Skeletal muscle tissue (tissue), 4 donors: ENCODE results near the gene AIDA. TPM values are rescaled to one million over a fixed set of nuclear protein-coding genes. Genes with fewer than 3 reads are reported as not detected.

ENCODE experiments used
- H3K27ac ChIP-seq: one replicate; pipeline ENCODE4 v1.7.0; 2013; ENCODE audit warnings: mild to moderate bottlenecking, low read depth, low read length, inconsistent platforms
- H3K27me3 ChIP-seq, 3 donors: one replicate each; pipeline ENCODE4 v1.7.0; 2013; ENCODE audit warnings: low read length in 3 of 3; ENCODE audit not compliant: control insufficient read depth in 3 of 3, insufficient read depth in 3 of 3
- H3K36me3 ChIP-seq, 3 donors: one replicate each; pipeline ENCODE4 v1.7.0; 2013; ENCODE audit warnings: low read length in 3 of 3; ENCODE audit not compliant: control insufficient read depth in 3 of 3, insufficient read depth in 3 of 3
- H3K4me1 ChIP-seq, 3 donors: one replicate each; pipeline ENCODE4 v1.7.0; 2013; ENCODE audit warnings: low read length in 3 of 3, mild to moderate bottlenecking in 3 of 3; ENCODE audit not compliant: control insufficient read depth in 3 of 3, insufficient read depth in 3 of 3
- H3K4me3 ChIP-seq, 3 donors: one replicate each; pipeline ENCODE4 v1.7.0; 2013; ENCODE audit warnings: low read length in 3 of 3
- H3K9ac ChIP-seq, 3 donors: one replicate each; pipeline ENCODE4 v1.7.0; 2013; ENCODE audit warnings: low read length in 3 of 3, mild to moderate bottlenecking in 3 of 3, moderate library complexity in 2 of 3, low read depth in 1 of 3
- H3K9me3 ChIP-seq, 3 donors: one replicate each; pipeline ENCODE4 v1.7.0; 2013; ENCODE audit warnings: low read length in 3 of 3; ENCODE audit not compliant: control insufficient read depth in 3 of 3
- total RNA-seq: library from RNA; depleted of rRNA; stranded (reverse); fragments of >200 nt; gene quantifications from one replicate; pipeline ENCODE4 v1.2.3, GENCODE V29; 2014
- donor health status: Osteomylitis.

The AIDA gene, protein sequence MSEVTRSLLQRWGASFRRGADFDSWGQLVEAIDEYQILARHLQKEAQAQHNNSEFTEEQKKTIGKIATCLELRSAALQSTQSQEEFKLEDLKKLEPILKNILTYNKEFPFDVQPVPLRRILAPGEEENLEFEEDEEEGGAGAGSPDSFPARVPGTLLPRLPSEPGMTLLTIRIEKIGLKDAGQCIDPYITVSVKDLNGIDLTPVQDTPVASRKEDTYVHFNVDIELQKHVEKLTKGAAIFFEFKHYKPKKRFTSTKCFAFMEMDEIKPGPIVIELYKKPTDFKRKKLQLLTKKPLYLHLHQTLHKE
- 34.4 TPM for total RNA-seq

GRCh38 chr1:222712253-222713090 lies at the start of gene AIDA, which contains the start of gene BROX:
AIDA (minus strand) TSS chr1:222712491; CDS start chr1:222712317, 174 bp downstream.
BROX (plus strand) TSS chr1:222712564; CDS start chr1:222715700, 3,136 bp downstream.
- H3K36me3 ChIP-seq, result peaks cover 0 to 13% (median 4%) of the 10 kb centered on the region in 3 donors
- H3K4me3 ChIP-seq, result peak within 1 kb of the TSS; percentile 86 to 100 (median 87)
- peak within 1 kb of the TSS; percentile 95 to 100 (median 98) for H3K9ac ChIP-seq
- H3K27me3 ChIP-seq, result no peaks in the 10 kb centered on the region
- peak within 1 kb of the TSS; percentile 99 for H3K27ac ChIP-seq
- H3K4me1 ChIP-seq, result peaks cover 16 to 17% (median 16%) of the 10 kb centered on the region in 3 donors
- no peaks in the 10 kb centered on the region for H3K9me3 ChIP-seq

GRCh38 chr1:222761083-222761482 lies 48.8 kb upstream of the AIDA start:
- H3K27me3 ChIP-seq, result no peaks in the 10 kb centered on the region
- no peaks in the 10 kb centered on the region for H3K9me3 ChIP-seq
- H3K27ac ChIP-seq, result no peak overlapping the region
- no peaks in the 10 kb centered on the region for H3K36me3 ChIP-seq
- peaks cover 0 to 4% (median 0%) of the 10 kb centered on the region in 3 donors for H3K4me1 ChIP-seq
- H3K9ac ChIP-seq, result no peak overlapping the region
- no peak overlapping the region for H3K4me3 ChIP-seq

GRCh38 chr1:222759451-222760035 lies 47.3 kb upstream of the AIDA start:
- no peaks in the 10 kb centered on the region for H3K9me3 ChIP-seq
- H3K4me3 ChIP-seq, result no peak overlapping the region
- no peak overlapping the region for H3K9ac ChIP-seq
- H3K27ac ChIP-seq, result no peak overlapping the region
- peaks cover 0 to 4% (median 0%) of the 10 kb centered on the region in 3 donors for H3K4me1 ChIP-seq
- H3K27me3 ChIP-seq, result no peaks in the 10 kb centered on the region
- no peaks in the 10 kb centered on the region for H3K36me3 ChIP-seq

DNA sequence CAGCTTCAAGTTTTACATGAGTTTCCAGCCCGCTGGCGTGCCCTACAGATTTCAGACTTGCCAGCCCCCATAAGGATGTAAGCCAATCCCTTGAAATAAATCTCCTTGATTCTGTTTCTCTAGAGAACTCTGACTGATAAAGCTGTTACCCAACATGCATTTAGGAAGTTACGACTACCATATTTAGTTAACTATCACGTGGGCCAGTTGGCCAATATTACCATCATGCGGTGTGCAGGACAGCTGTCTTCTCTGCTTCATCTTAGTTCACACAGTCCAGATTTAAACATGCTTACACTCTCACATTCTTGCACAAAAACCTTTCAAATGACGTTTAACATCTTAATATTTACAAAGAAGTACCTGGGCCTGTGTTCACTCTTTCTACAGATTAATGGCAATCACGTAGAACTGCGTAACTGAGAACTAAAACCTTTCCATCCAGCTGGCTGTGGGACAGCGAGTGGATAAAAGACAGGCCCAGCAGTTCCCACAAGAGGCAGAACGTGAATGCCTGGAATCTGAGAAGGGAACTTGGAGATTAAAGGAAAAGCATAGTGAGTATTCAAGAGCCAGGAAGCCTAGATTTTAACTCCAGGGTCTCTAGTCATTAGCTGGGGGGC lies 45.5 kb upstream of the AIDA start:
- Histone ChIP-seq H3K27ac (no peak overlapping the region), H3K9me3 (no peaks in the 10 kb centered on the region), H3K36me3 (no peaks in the 10 kb centered on the region), H3K4me3 (no peak overlapping the region), H3K27me3 (no peaks in the 10 kb centered on the region), H3K9ac (no peak overlapping the region), H3K4me1 (peaks cover 0 to 4% (median 0%) of the 10 kb centered on the region in 3 donors)

DNA sequence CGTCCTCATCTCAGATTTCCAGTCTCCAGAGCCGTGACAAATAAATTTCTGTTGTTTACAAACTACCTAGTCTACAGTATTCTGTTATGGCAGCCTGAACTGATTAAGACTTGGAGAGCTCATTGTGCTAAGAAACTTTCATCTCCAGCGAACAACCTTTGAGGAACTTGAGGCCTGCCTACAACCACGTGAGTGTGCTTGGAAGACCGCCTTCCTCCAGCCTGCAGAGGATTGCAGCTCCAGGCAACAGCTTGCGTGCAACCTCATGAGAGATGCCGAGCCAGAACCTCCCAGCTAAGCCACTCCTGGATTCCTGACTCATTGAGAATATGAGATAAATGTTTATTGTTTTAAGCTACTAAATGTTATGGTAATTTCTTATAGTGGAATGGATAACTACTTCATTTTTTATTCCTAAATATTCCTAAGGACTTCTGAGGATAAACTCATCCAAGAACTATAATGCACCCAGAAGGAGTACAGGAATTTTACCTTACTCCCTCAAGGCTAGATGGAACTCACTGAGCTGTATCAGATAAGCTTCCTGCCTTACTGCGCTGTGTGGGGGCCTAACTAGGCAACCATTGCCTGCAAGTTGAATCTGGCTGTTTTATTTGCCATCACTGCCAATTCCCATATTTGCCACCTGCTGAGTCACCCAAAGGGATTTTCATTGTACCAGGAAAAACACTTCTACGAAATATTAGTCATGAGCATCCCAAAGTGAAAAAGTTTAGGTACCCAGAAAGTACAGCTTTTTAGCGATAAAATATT lies 42.3 kb upstream of the AIDA start:
- H3K9me3 ChIP-seq, result no peaks in the 10 kb centered on the region
- no peaks in the 10 kb centered on the region for H3K27me3 ChIP-seq
- no peak overlapping the region for H3K9ac ChIP-seq
- no peak overlapping the region for H3K4me3 ChIP-seq
- no peak overlapping the region for H3K27ac ChIP-seq
- peaks cover 0 to 4% (median 0%) of the 10 kb centered on the region in 3 donors for H3K4me1 ChIP-seq
- no peaks in the 10 kb centered on the region for H3K36me3 ChIP-seq

DNA sequence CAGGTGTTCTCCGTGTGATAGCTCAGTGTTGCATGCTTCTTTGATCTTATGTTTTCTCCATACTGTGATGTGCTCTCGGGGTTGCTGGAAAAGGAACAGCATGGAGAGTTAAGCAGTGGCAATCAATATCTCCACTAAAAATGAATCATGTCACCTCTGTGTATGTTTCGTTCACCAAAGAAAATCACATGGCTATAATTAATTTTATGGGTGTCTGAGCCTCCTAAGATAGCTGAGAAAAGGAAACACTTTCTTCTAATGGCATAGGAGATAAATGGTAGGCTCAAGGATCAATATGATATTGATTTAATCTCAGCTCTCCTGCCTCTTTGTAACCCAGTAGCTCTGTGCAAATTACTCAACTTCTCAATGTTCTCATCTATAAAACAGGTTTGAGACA lies 39.0 kb upstream of the AIDA start:
- H3K36me3 ChIP-seq, result no peaks in the 10 kb centered on the region
- no peak overlapping the region for H3K9ac ChIP-seq
- no peaks in the 10 kb centered on the region for H3K27me3 ChIP-seq
- H3K4me1 ChIP-seq, result no peaks in the 10 kb centered on the region
- H3K9me3 ChIP-seq, result no peaks in the 10 kb centered on the region
- no peak overlapping the region for H3K4me3 ChIP-seq
- H3K27ac ChIP-seq, result no peak overlapping the region

- H3K9me3 ChIP-seq, result no peaks in the 10 kb centered on the region
- no peak overlapping the region for H3K27ac ChIP-seq
Measured at GRCh38 chr1:222750651-222751050, 38.4 kb upstream of the AIDA start.

GRCh38 chr1:222749927-222750326 lies 37.6 kb upstream of the AIDA start:
- no peak overlapping the region for H3K27ac ChIP-seq
- H3K36me3 ChIP-seq, result no peaks in the 10 kb centered on the region
- no peaks in the 10 kb centered on the region for H3K9me3 ChIP-seq
- H3K27me3 ChIP-seq, result no peaks in the 10 kb centered on the region
- no peak overlapping the region for H3K4me3 ChIP-seq
- H3K4me1 ChIP-seq, result no peaks in the 10 kb centered on the region
- H3K9ac ChIP-seq, result no peak overlapping the region

More at GRCh38 chr1:222750651-222751050, 38.4 kb upstream of the AIDA start:
- Histone ChIP-seq H3K36me3 (no peaks in the 10 kb centered on the region), H3K27me3 (no peaks in the 10 kb centered on the region), H3K9ac (no peak overlapping the region), H3K4me1 (no peaks in the 10 kb centered on the region), H3K4me3 (no peak overlapping the region)
